ENCODE results near the gene ACKR4. TPM values are rescaled to one million over a fixed set of nuclear protein-coding genes. Genes with fewer than 3 reads are reported as not detected.

The ACKR4 gene
- total RNA-seq, 4 donors from 2014 or later: 0.81 to 3.2 TPM; not detected in 2

- Histone ChIP-seq H3K9me3 (no peaks in the 10 kb centered on the region), H3K27ac (no peak overlapping the region), H3K27me3 (no peaks in the 10 kb centered on the region), H3K36me3 (peaks cover 0 to 35% of the 10 kb centered on the region in 2 donors), H3K4me3 (no peak overlapping the region), H3K4me1 (no peaks in the 10 kb centered on the region)
- TF ChIP-seq POLR2A (IDR thresholded peaks at IDR 0.05) (no peak), POLR2AphosphoS5 (IDR thresholded peaks at IDR 0.05) (no peak)
- ATAC-seq: no peak
These were observed 4.9 kb upstream of the ACKR4 start for GRCh38 chr3:132592216-132592615.

- ATAC-seq: no peak
- H3K36me3 ChIP-seq: peaks cover 0 to 37% of the 10 kb centered on the region in 2 donors
- no peak overlapping the region for H3K4me3 ChIP-seq
- WGBS, 2 donors (ENCODE audit: low coverage in 1 of 2): 28 to 40% methylated on average over 1 of the region's 1 CpG
- H3K27me3 ChIP-seq: no peaks in the 10 kb centered on the region
- H3K4me1 ChIP-seq: no peaks in the 10 kb centered on the region
- H3K9me3 ChIP-seq: no peaks in the 10 kb centered on the region
- TF ChIP-seq POLR2A (IDR thresholded peaks at IDR 0.05) (no peak), EP300 (IDR thresholded peaks at IDR 0.05) (no peak), CTCF (IDR thresholded peaks at IDR 0.05) (no peak), POLR2AphosphoS5 (IDR thresholded peaks at IDR 0.05) (no peak)
- peak overlapping the region in 2 of 4 donors; percentile 7 to 8 for H3K27ac ChIP-seq
These were observed 3.7 kb upstream of the ACKR4 start for GRCh38 chr3:132593241-132593946.

GRCh38 chr3:132593947-132594323 is 3.1 kb upstream of the ACKR4 start:
- 47 to 59% methylated on average over 3 of the region's 3 CpGs for WGBS, 2 donors (ENCODE audit: low coverage in 1 of 2)
- no peaks in the 10 kb centered on the region for H3K27me3 ChIP-seq
- no peak overlapping the region for H3K4me3 ChIP-seq
- peaks cover 0 to 42% of the 10 kb centered on the region in 2 donors for H3K36me3 ChIP-seq
- no peaks in the 10 kb centered on the region for H3K4me1 ChIP-seq
- peak overlapping the region in 1 of 4 donors; percentile 7 for H3K27ac ChIP-seq
- no peak for ATAC-seq
- no peak for TF ChIP-seq CTCF (IDR thresholded peaks at IDR 0.05)
- TF ChIP-seq POLR2AphosphoS5 (IDR thresholded peaks at IDR 0.05): no peak
- TF ChIP-seq EP300 (IDR thresholded peaks at IDR 0.05): no peak
- no peaks in the 10 kb centered on the region for H3K9me3 ChIP-seq

GRCh38 chr3:132594498-132594897 is 2.6 kb upstream of the ACKR4 start:
- Histone ChIP-seq H3K36me3 (peaks cover 0 to 48% of the 10 kb centered on the region in 2 donors), H3K4me1 (no peaks in the 10 kb centered on the region), H3K27ac (no peak overlapping the region), H3K27me3 (no peaks in the 10 kb centered on the region), H3K9me3 (no peaks in the 10 kb centered on the region), H3K4me3 (no peak overlapping the region)
- TF ChIP-seq POLR2A (IDR thresholded peaks at IDR 0.05): no peak
- TF ChIP-seq EP300 (IDR thresholded peaks at IDR 0.05): no peak
- TF ChIP-seq CTCF (IDR thresholded peaks at IDR 0.05): no peak
- TF ChIP-seq POLR2AphosphoS5 (IDR thresholded peaks at IDR 0.05): no peak
- no peak for ATAC-seq

- Histone ChIP-seq H3K9me3 (no peaks in the 10 kb centered on the region), H3K27ac (no peak overlapping the region), H3K4me3 (no peak overlapping the region), H3K36me3 (peaks cover 0 to 45% of the 10 kb centered on the region in 2 donors), H3K27me3 (no peaks in the 10 kb centered on the region), H3K4me1 (no peaks in the 10 kb centered on the region)
- no peak for TF ChIP-seq POLR2AphosphoS5 (IDR thresholded peaks at IDR 0.05)
- no peak for TF ChIP-seq POLR2A (IDR thresholded peaks at IDR 0.05)
- no peak for TF ChIP-seq EP300 (IDR thresholded peaks at IDR 0.05)
- no peak for TF ChIP-seq CTCF (IDR thresholded peaks at IDR 0.05)
- peak; percentile 39 for ATAC-seq
These were observed 2.1 kb upstream of the ACKR4 start for GRCh38 chr3:132595014-132595413.

All from gastroesophageal sphincter (tissue), 4 donors.